ENCODE results near the gene ADH5.
"Not testable (repeated sequence)": the region's sequence is repeated elsewhere in the genome, so short reads cannot be mapped to it uniquely, and the experiment has no call there.

ADH5 gene

DNA sequence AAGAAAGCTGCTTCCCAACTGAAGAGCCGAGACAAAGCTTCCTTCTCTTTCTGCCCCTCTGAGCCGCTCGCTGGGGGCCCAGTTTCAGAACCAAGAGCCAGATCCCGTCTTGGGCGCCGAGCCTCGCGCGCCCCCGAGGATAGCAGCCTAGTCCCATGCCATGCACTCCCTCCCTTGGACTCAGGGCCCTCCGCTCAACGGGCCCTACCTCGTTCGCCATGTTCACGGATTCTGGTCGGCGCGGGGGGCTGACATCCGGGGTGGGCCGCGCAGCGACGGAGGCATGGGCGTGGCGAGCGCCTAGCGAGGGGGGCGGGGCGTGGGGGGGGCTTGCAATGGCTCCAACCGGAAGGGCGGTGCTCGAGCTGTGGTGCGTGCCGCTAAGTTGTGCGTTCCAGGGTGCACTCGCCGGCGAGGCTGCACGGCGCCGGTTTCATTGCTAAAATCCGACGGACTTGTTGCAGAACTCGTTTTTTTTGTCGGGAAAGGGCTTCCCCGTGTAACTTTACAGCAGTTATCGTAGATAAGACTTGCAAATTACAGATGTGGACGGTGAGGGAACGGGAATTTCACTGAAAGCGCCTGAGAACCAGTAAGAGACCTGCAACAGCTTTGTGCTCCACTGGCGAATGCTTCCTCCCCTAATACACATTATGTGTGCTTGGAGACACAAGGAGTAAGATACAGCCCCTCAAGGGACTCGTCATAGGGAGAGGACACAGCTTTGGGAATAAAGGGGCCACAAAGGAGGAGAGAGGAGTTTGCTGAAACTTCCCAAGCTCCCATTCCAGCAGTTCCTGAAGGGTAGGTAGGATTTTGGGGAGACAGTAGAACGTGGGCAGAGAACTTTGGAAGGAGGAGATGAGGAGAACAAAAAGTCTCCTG, at the start of gene ADH5:
Gene ADH5, minus strand, starts transcription at position 308 of the 885 bp plus-strand sequence. Its CDS starts 88 bp downstream, at position 220.
- peak; percentile 38 for DNase-seq (ENCODE audit: low read depth, low spot score)

DNA sequence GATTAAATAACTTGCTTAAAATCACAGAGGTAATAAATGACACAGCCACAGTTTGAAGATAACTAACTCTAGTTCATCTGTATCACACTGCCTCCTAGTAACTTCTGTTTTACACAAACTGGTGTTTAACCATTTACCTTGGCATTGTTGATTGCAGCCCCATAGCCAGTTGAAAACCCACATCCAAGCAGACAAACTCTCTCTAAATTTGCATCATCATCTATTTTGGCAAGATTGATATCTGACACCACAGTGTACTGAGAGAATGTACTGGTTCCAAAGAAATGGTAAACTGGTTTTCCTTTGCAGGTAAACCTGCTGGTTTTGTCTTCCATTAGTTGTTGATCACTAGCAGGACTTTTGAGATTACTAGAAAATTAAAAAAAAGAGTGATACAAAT, 47.7 kb upstream of the ADH5 start:
- no peak for DNase-seq (ENCODE audit: low read depth, low spot score)

DNA sequence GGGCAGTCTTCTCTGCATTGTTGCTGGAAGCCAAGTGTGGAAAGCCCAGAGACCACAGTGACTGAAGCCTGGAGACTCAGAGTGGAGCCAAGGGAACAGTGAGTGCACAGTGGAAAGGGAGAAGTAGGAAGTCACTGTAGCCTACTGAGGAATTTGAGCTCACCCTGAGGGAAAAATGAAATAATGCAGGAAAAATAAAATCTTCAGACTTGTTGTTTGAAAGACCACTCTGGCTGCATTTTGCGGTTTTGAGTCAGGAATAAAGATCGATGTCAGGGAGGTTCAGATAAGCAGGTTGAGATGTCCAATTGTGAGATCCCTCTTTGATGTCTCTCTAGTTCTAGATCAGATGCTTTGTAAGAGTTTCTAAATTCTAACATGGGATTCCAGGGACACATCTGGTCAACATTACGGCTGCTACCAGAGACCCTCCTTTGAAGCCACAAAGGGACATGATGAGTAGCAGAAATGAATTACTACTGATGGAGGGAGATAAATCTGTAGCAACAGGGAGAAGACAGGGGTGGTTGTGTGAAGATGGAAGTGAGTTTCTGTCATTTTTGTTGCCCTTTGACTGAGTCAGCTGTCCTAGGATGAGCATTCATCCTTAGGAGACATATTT, 47.1 kb upstream of the ADH5 start:
- DNase-seq (ENCODE audit: low read depth, low spot score): no peak

DNA sequence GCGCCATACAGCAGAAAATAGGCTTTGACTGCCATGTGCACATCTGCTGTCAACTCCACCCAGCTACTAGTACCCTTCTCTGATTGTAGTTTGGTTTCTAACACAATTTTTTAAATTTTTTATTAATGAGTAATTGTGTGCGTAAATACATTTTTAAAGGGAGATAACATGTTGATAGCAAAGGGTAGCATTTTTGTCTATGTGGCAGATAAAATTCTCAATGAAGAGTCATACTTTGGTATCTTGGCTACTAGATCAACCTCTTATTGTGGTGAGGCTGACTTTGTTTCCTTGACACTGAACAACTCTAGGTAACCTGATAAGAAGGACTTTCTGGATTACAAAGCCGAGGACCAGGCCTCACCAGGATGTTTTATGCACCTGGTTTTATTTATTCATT, 46.0 kb upstream of the ADH5 start:
- DNase-seq (ENCODE audit: low read depth, low spot score): no peak

DNA sequence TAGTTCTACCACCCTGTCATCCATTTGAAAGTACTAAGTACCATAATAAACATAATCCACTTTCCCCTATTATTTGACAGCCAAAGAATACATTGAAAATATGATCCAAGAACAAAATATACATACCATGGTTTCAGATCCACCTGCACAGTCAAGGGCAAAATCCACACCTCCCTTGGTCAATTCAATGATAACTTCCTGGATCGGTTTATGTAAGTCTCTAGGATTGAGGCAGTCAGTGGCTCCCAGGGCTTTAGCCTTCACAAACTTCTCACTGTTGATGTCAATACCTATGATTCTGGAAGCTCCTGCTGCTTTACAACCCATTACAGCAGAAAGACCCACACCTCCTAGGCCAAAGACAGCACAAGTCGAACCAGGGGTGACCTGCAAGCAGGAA, 42.8 kb upstream of the ADH5 start:
- no peak for DNase-seq (ENCODE audit: low read depth, low spot score)

DNA sequence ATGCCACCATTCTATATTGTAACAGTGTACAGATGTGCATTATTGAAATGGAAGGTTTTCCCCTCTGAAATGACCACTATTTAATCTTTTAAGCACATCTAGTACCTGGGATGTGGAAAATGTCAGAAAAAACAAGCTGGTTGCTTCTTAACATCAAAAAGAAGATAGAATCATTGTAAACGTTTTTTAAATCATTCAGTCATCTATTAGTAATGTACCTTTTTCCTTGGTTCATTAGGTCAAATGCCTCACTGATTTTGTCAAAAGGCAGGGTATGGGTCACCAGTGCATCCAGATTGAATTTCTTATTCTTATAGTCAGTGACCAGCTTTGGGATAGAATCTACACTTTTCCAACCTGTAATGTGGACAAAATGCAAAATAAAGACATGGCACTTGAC, 37.8 kb upstream of the ADH5 start:
- no peak for DNase-seq (ENCODE audit: low read depth, low spot score)

DNA sequence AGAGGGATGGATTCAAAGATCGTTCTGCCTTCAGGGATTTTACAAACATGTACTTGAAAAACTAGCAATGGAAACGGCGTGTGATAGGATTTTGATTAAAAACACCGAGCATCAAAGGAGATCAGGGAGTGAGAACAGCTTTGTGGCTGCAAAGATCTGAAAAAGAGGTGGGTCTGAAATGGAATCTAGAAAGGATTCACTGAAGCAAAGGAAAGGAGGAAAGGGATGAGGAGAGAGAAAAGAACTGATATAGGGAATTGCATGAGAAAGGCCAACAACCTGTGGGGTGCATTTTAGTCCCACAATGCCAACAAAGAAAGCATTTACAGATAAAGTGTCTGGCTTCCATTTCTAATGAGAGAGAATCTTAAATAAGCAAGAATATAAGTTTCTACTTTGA, 32.4 kb upstream of the ADH5 start:
- no peak for DNase-seq (ENCODE audit: low read depth, low spot score)

DNA sequence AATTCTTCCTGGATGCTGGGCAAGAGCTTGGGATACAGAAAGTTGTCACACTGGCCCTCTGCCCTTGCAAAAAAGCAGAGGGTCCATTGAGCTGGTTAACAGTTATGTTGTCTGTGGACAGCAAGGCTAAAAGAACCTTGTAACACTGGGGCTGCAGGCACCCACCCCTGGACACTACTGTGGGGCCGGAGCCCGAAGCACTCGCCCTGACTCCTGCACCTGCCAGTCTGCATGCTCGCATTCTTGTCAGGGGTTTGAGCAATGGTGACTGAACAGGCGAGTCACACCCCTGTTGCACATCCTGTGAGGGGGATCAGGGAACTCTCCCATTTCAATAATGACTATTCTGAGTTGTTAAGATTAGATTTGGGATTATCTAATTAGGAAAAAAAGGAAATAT, 31.9 kb upstream of the ADH5 start:
- no peak for DNase-seq (ENCODE audit: low read depth, low spot score)

DNA sequence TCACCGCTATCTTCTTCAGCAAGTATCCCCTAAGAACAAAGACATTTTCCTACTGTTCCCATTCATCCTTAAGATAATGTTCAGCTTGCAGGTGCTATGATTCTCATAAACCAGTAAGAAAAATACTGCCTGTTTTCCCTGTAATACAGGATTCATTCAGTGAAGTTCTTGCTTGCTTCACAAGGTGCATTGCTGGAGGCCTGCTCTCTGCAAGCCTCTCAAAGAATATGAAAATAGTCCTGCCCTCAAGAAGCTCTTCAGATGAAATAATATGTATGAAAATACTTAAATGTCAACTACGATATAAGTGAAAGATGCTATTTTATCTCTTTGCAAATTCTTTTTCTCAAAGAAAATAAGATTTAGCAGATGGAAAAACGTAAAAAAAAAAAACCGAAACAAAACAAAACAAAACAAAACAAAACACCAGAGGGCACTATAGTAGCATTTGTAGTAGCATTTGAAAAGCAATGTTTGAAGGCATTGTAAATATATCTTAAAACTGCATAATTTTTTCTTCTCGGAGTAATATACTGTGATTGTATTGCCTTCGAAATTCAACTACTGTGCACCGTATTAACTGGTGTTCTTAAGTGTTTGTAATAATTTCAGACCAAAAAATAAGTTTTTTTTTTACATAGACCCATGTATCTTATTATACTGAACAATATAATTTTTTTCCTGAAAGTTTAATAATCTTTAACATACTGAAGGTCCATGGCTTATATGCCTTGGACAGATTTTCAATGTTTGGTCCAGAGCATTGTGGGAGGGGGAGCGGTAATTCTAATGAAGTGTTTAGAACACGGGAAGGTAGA, 29.5 kb upstream of the ADH5 start:
- no peak for DNase-seq (ENCODE audit: low read depth, low spot score)

DNA sequence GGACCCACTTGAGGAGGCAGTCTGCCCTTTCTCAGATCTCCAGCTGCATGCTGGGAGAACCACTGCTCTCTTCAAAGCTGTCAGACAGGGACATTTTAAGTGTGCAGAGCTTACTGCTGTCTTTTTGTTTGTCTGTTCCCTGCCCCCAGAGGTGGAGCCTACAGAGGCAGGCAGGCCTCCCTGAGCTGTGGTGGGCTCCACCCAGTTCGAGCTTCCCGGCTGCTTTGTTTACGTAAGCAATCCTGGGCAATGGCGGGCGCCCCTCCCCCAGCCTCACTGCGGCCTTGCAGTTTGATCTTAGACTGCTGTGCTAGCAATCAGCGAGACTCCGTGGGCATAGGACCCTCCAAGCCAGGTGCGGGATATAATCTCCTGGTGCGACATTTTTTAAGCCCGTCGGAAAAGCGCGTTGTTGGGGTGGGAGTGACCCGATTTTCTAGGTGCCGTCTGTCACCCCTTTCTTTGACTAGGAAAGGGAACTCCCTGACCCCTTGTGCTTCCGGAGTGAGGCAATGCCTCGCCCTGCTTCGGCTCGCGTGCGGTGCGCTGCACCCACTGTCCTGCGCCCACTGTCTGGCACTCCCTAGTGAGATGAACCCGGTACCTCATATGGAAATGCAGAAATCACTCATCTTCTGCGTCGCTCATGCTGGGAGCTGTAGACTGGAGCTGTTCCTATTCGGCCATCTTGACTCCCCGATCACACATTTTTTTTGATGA, 28.7 kb upstream of the ADH5 start:
- not testable (repeated sequence) for DNase-seq (ENCODE audit: low read depth, low spot score)

DNA sequence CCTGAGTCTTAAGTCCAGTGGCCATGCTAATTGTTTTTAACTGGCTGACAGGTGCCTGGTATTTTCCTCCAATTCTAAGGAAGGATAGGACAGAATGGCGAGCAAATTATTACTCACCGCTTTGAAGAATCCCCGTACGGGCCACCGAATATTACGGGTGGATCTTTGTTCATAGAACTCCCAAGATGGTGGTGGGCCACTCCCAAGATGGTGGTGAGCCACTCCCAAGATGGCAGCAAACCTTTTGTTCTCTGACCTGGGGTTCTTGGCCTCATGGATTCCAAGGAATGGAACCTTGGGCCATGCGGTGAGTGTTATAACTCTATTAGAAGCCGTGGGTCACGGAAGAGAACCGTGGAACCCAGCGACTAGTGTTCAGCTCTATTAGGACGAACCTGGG, 20.7 kb upstream of the ADH5 start:
- DNase-seq (ENCODE audit: low read depth, low spot score): not testable (repeated sequence)

DNA sequence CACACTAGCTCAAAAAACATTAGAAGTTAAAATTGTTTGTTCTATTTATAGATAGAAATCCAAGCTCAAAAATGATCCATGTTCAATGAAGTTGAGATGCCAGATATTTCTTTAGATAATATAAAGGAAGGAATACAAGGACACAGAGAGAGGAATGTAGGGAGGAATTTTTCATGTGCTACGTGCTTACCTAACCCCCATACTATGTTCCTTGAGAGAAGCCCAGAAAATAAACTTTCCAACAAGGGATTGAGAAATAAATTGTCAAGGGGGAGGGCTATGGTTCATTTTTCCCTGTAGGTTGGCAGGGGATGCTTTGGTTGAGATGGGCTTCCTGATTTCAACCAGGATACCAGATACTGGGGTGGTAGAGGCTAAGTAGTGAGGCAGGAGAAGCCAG, 15.6 kb upstream of the ADH5 start:
- DNase-seq (ENCODE audit: low read depth, low spot score): no peak

DNA sequence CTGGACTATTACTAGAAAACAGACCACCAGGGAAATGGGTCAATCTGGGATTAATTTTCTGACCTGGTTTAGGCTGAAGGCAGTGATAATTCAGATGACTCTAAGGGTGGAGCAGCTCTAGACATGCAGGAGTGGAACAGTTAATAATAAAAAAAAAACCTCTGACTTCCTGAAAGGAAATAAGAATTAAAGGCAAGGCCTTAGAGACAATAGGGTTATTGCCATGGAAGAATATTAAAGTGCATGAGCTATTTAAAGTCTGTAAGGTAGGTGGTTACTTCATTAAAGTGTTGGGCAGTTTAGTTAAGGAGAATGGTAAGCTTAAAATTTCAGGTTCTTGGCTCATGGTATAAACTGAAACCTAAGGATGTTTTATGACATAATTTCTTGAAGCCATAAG, 14.6 kb upstream of the ADH5 start:
- no peak for DNase-seq (ENCODE audit: low read depth, low spot score)

DNA sequence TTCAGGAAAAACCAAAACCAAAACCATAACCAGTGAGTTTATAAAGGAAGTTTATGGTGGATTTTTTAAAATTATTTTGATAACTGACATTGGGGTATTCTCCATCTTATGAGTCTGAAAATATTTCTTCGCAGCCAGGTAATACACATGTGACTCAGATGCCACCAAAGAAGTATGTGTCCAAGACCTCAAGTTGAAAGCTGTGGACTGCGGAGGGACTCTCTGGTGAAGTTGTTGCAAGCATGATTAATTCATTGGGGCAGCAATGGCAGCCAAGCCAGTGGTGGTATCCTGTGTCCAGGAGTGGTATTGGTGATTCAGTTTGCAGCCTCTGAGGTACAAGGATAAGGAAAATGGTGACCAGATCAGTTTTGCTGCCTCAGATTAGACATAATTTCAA, 14.0 kb upstream of the ADH5 start:
- no peak for DNase-seq (ENCODE audit: low read depth, low spot score)

DNA sequence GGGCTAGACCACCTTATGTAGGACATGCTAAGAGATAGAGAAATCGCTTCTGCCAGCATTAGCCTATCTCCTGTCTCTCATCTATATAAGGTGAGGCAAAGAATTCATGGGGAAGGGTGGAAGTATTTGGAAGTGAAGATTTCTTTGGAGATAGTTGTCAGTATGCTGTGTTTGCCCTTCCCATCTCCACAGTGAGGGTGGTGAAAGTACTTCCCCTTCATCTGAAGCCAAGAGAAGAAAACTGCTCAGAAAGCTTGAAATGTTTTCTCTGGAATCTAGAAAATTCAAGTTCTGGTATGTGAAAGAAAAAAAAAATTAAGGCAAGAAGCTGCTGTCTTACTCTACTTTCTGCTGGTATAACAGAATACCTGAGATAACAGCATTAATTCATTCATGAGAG, 12.3 kb upstream of the ADH5 start:
- no peak for DNase-seq (ENCODE audit: low read depth, low spot score)

DNA sequence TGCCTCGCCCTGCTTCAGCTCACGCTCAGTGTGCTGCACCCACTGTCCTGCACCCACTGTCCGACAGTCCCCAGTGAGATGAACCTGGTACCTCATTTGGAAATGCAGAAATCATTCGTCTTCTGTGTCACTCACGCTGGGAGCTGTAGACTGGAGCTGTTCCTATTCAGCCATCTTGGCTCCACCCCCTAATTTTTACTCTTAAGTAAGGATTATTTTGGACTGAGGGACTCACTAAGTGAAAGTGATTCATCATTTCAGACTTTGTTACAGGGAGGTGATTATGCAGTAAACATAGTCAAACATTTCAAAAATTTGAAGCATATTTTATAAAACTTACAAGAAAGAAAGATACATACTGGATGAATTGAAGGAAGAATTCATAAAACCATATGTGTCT, 11.2 kb upstream of the ADH5 start:
- not testable (repeated sequence) for DNase-seq (ENCODE audit: low read depth, low spot score)

DNA sequence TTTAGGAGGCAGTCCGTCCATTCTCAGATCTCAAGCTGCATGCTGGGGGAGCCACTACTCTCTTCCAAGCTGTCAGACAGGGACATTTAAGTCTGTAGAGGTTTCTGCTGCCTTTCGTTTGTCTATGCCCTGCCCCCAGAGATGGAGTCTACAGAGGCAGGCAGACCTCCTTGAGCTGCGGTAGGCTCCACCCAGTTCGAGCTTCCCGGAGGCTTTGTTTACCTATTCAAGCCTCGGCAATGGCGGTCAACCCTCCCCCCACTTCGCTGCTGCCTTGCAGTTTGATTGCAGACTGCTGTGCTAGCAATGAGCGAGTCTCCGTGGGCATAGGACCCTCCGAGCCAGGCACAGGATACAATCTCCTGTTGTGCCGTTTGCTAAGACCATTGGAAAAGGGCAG, 10.7 kb upstream of the ADH5 start:
- no peak for DNase-seq (ENCODE audit: low read depth, low spot score)

DNA sequence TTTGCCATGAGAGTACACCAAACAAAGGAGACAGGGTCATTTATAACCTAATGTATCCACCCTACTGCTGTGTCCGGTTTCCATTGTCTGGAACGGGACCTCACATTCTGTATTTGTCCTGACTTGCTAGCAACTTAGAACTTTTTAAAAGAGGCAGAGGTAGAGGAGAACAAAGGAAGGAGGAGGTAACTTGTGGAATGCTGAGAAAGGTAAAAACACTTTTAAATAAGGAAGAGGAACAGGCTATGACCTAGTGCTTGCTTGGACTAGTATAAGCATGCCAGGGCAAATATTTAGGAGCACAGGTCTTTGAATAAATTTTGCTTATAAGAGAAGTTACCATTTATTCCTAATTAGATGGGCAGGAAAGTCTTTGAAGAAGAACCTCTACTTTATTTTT, 3.3 kb upstream of the ADH5 start:
- DNase-seq (ENCODE audit: low read depth, low spot score): not testable (repeated sequence)

DNA sequence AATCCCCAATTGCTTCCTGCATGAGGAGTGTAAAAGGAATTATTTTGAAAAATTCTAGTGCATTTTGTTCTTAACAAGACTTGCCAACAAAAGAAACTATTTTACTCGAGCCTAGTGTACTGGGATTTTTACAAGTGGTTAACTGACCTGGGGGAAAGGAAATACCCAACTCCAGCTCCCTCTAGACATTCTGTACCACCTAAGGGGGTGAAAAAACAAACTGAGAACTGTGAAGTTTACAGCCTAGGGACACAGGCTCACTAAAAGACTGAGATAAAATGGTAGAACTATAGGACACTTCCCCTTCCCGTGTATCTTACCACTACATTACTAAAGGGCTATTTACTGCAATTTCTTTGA, 2.6 kb upstream of the ADH5 start:
- no peak for DNase-seq (ENCODE audit: low read depth, low spot score)

DNA sequence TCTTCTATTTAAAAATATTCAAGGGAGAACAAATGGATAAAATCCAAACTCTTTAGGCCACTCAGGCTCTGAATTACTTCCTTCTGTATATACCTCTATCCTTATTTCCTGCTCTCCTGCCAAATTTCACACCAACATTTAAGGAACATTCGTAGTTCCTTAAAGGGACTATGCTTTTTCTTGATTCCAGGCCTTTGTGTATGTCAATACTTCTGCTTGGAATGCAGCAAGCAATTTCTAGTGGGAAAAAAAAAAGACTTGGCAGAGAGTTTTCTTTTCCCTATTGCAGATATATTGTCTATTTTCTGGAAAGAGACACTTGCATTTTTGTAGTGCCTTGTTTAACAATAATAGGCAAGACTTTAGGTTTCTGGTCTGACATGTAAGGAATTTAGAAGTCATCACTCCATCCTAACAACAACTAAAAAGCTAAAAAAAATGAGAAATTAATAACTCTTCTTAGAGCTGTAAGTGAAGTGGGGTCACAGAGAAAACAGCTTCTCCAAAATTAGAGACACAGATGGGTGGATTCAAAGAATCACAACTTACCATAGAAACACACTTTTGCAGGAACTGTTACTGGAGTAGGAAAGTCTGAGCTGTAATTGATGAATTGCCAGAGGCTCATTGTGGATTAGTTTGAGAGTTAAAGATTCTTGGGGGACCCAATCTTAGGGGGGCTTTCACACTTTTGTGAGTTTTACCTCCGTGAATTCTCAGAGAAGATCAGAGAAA, 2.1 kb upstream of the ADH5 start:
- no peak for DNase-seq (ENCODE audit: low read depth, low spot score)

DNA sequence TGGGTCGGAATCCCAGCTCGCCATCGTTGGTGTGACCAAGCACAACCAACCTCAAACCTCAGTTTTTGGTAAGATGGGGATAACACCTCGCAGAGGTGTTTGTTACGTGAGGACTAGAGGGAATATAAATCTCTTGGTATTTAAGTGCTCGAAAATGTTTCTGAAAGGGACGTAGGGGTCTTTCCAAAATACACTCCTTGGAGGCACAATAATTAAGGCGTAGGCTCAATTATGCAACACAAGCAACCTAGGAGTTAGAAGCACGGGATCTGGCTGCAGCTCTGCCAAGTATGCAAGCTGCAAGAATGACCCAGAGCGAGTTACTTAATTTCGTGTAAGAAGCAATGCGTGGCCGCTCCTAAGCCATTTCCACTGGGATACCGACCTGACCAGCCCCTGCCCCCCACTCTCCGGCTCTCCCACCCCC, 552 bp downstream of the ADH5 start:
- DNase-seq (ENCODE audit: low read depth, low spot score): no peak
